Spleen (tissue), 11 donors: ENCODE data around the gene MS4A6A. TPM values are rescaled to one million over a fixed set of nuclear protein-coding genes. Genes with fewer than 3 reads are reported as not detected.
"Not testable (repeated sequence)": the region's sequence is repeated elsewhere in the genome, so short reads cannot be mapped to it uniquely, and the experiment has no call there.

Experiments
- DNase-seq: peaks from one replicate; pipeline ENCODE4 v3.0.0-alpha.2; 2020
- H3K27ac ChIP-seq, 8 donors: fragments of 200-600 bp; sonication (generic) in 7 of 8; 1 replicate in 4 of 8; 2 replicates in 4 of 8; pipeline versions ENCODE4 v1.5.0 to v1.8.0; 2016 to 2021; ENCODE audit warnings: inconsistent platforms in 4 of 8, mild to moderate bottlenecking in 4 of 8, moderate library complexity in 1 of 8
- H3K27me3 ChIP-seq, 7 donors: fragments of 200-600 bp; sonication (generic) in 6 of 7; replicated peaks in 1 of 7; 1 replicate in 4 of 7; 2 replicates in 3 of 7; pipeline versions ENCODE4 v1.5.0 to v1.8.0; 2016 to 2021; ENCODE audit warnings: inconsistent platforms in 3 of 7, mild to moderate bottlenecking in 1 of 7
- H3K36me3 ChIP-seq, 6 donors: fragments of 200-600 bp; sonication (generic) in 5 of 6; 1 replicate in 4 of 6; 2 replicates in 2 of 6; pipeline versions ENCODE4 v1.5.0 to v1.8.0; 2016 to 2021; ENCODE audit warnings: inconsistent platforms in 2 of 6
- H3K4me1 ChIP-seq, 6 donors: fragments of 200-600 bp; sonication (generic) in 5 of 6; 1 replicate in 3 of 6; 2 replicates in 3 of 6; pipeline versions ENCODE4 v1.5.0 to v1.8.0; 2016 to 2021; ENCODE audit warnings: inconsistent platforms in 3 of 6
- H3K4me3 ChIP-seq, 8 donors: fragments of 200-600 bp; sonication (generic) in 7 of 8; 1 replicate in 4 of 8; 2 replicates in 4 of 8; pipeline versions ENCODE4 v1.5.0 to v1.8.0; 2016 to 2021; ENCODE audit warnings: inconsistent platforms in 4 of 8, mild to moderate bottlenecking in 4 of 8, moderate library complexity in 2 of 8
- H3K9me3 ChIP-seq, 8 donors: fragments of 200-600 bp; sonication (generic) in 7 of 8; 1 replicate in 4 of 8; 2 replicates in 4 of 8; pipeline versions ENCODE4 v1.5.0 to v1.8.0; 2016 to 2021; ENCODE audit warnings: inconsistent platforms in 4 of 8
- CTCF ChIP-seq, 11 experiments: fragments of 200-600 bp in 7 of 11; fragments of 450-650 bp in 4 of 11; sonication (generic) in 4 of 11; IDR thresholded peaks in 8 of 11; conservative IDR thresholded peaks in 3 of 11; 1 replicate in 7 of 11; 2 replicates in 4 of 11; pipeline versions ENCODE4 v1.4.0 to v1.8.0; 2016 to 2021; ENCODE audit warnings: antibody characterized with exemption in 11 of 11, inconsistent platforms in 4 of 11, mild to moderate bottlenecking in 1 of 11
- POLR2A ChIP-seq, 3 donors: fragments of 450-650 bp; IDR thresholded peaks; one replicate each; pipeline ENCODE4 v1.5.1; 2017; ENCODE audit warnings: antibody characterized with exemption in 3 of 3, mild to moderate bottlenecking in 1 of 3
- POLR2AphosphoS5 ChIP-seq, 3 donors: sonication (generic); formaldehyde crosslinking; IDR thresholded peaks; one replicate each; pipeline ENCODE4 v1.5.1; 2017; ENCODE audit warnings: antibody characterized with exemption in 3 of 3
- WGBS, 5 donors: extraction: QIAGEN DNeasy Blood & Tissue Kit in 3 of 5; methylation state at CpG; one replicate each; pipeline versions ENCODE4 v1.1.5 to v1.1.7; 2013 to 2018; 5-methylcytosine and 5-hydroxymethylcytosine counted together
- intact Hi-C: fragments of 100-400 bp; cut with DNase I; formaldehyde crosslinking; loops from one replicate; pipeline ENCODE4 v1.15.0; 2023; ENCODE audit warnings: low total_unique reads
- polyA plus RNA-seq, 3 donors: library from polyadenylated mRNA; stranded (reverse); fragments of 200-250 nt; gene quantifications; one replicate each; pipeline ENCODE4 v1.2.1, GENCODE V29; 2013
- total RNA-seq, 7 donors: library from RNA; depleted of rRNA in 3 of 7; stranded (reverse); fragments of >200 nt in 3 of 7; fragmentation: NEBNext Ultra II Directional in 4 of 7; extraction: Animal tissue kit (Norgen Biotek cat#: 25700) in 4 of 7; gene quantifications; one replicate each; pipeline versions ENCODE4 v1.1.0 to v1.2.1, GENCODE V29; 2016 to 2021
- donor health status: healthy with polysubstance abuse.
- donor health status: DM: no; HTN: no; CAD: no; lungs with moderate emphysema.
- donor health status: DM: no; HTN: no; CAD: no.
- donor health status: Bipolar disorder and iron deficiency.
- donor health status: healthy.
- donor health status: DM: no; HTN: no; CAD: no.
- donor health status: DM: yes; HTN: yes; CAD: no.

The MS4A6A gene
- total and polyA plus RNA-seq, 10 donors = 109 to 560 (median 231) TPM

- Histone ChIP-seq H3K36me3 (no peaks in the 10 kb centered on the region), H3K27me3 (no peaks in the 10 kb centered on the region), H3K9me3 (peaks cover 0 to 9% (median 0%) of the 10 kb centered on the region in 8 donors), H3K27ac (no peak overlapping the region), H3K4me1 (peaks cover 0 to under 1% (median 0%) of the 10 kb centered on the region in 6 donors), H3K4me3 (no peak overlapping the region)
- intact Hi-C loops = no loop called here
- no peak for TF ChIP-seq POLR2AphosphoS5 (IDR thresholded peaks at IDR 0.05)
- no peak for TF ChIP-seq CTCF (IDR thresholded peaks at IDR 0.05 in 8 of 11, conservative IDR thresholded peaks at IDR 0.05 in 3 of 11)
- TF ChIP-seq POLR2A (IDR thresholded peaks at IDR 0.05) = no peak
- WGBS, 5 donors = 65 to 75% (median 73%) methylated on average over 4 of the region's 4 CpGs
- no peak for DNase-seq
Measured at GRCh38 chr11:60204922-60205321, 22.0 kb upstream of the MS4A6A start.

GRCh38 chr11:60201334-60201733 is 18.5 kb upstream of the MS4A6A start:
- intact Hi-C loops = not testable (repeated sequence)

GRCh38 chr11:60197442-60197841 is 14.6 kb upstream of the MS4A6A start:
- H3K27ac ChIP-seq = no peak overlapping the region
- whole genome bisulfite sequencing, 5 donors = 90 to 100% (median 94%) methylated on average over 1 of the region's 1 CpG
- DNase-seq = no peak
- no peak overlapping the region for H3K4me3 ChIP-seq
- peaks cover 0 to 20% (median 12%) of the 10 kb centered on the region in 8 donors for H3K9me3 ChIP-seq
- H3K36me3 ChIP-seq = no peaks in the 10 kb centered on the region
- intact Hi-C loops = no loop called here
- no peaks in the 10 kb centered on the region for H3K27me3 ChIP-seq
- TF ChIP-seq POLR2A (IDR thresholded peaks at IDR 0.05) = no peak
- no peak for TF ChIP-seq POLR2AphosphoS5 (IDR thresholded peaks at IDR 0.05)
- peaks cover 6 to 38% (median 15%) of the 10 kb centered on the region in 6 donors for H3K4me1 ChIP-seq

More at GRCh38 chr11:60201334-60201733, 18.5 kb upstream of the MS4A6A start:
- H3K27me3 ChIP-seq, H3K9me3 ChIP-seq, H3K36me3 ChIP-seq, H3K27ac ChIP-seq, H3K4me3 ChIP-seq, DNase-seq: not testable (repeated sequence)
- 93 to 100% (median 95%) methylated on average over 1 to 26 of the region's 26 CpGs for WGBS, 5 donors
- H3K4me1 ChIP-seq = peaks cover 0 to 12% (median 7%) of the 10 kb centered on the region in 6 donors

- intact Hi-C loops = no loop called here
- DNase-seq = no peak
- WGBS, 5 donors = 50 to 65% (median 59%) methylated on average over 4 of the region's 4 CpGs
- H3K36me3 ChIP-seq = no peaks in the 10 kb centered on the region
- TF ChIP-seq POLR2AphosphoS5 (IDR thresholded peaks at IDR 0.05) (no peak), CTCF (IDR thresholded peaks at IDR 0.05 in 8 of 11, conservative IDR thresholded peaks at IDR 0.05 in 3 of 11) (no peak), POLR2A (IDR thresholded peaks at IDR 0.05) (no peak)
- peak overlapping the region in 5 of 8 donors; percentile 34 to 66 (median 48) for H3K27ac ChIP-seq
- no peaks in the 10 kb centered on the region for H3K27me3 ChIP-seq
- H3K4me1 ChIP-seq = peaks cover 6 to 38% (median 15%) of the 10 kb centered on the region in 6 donors
- peaks cover 0 to 20% (median 14%) of the 10 kb centered on the region in 8 donors for H3K9me3 ChIP-seq
- no peak overlapping the region for H3K4me3 ChIP-seq
Measured at GRCh38 chr11:60195923-60196368, 13.1 kb upstream of the MS4A6A start.

- H3K4me3 ChIP-seq = no peak overlapping the region
- TF ChIP-seq CTCF (IDR thresholded peaks at IDR 0.05 in 8 of 11, conservative IDR thresholded peaks at IDR 0.05 in 3 of 11) = no peak
- TF ChIP-seq POLR2AphosphoS5 (IDR thresholded peaks at IDR 0.05) = no peak
- no peak for TF ChIP-seq POLR2A (IDR thresholded peaks at IDR 0.05)
- WGBS, 5 donors = 57 to 76% (median 62%) methylated on average over 3 of the region's 3 CpGs
- peaks cover 0 to 20% (median 14%) of the 10 kb centered on the region in 8 donors for H3K9me3 ChIP-seq
- no peak for DNase-seq
- peak overlapping the region in 6 of 8 donors; percentile 5 to 73 (median 69) for H3K27ac ChIP-seq
- intact Hi-C loops = no loop called here
- H3K36me3 ChIP-seq = no peaks in the 10 kb centered on the region
- no peaks in the 10 kb centered on the region for H3K27me3 ChIP-seq
- H3K4me1 ChIP-seq = peaks cover 6 to 36% (median 12%) of the 10 kb centered on the region in 6 donors
Measured at GRCh38 chr11:60194511-60194910, 11.6 kb upstream of the MS4A6A start.
